Measurements from ENCODE around the gene ALDH1L1. TPM values are rescaled to one million over a fixed set of nuclear protein-coding genes. Genes with fewer than 3 reads are reported as not detected.

ALDH1L1 gene
- total RNA-seq, 2 experiments from 2014 or later: not detected

GRCh38 chr3:126133606-126134005 lies 46.8 kb downstream of the ALDH1L1 start:
- H3K27ac Mint-ChIP-seq: no peak overlapping the region
- Histone ChIP-seq H3K4me3 (ENCODE audit: low read length) (no peak overlapping the region), H3K27ac (ENCODE audit: low read depth in 1 of 2, low read length in 2 of 2) (no peak overlapping the region), H3K4me1 (ENCODE audit: insufficient read depth, low read length) (peaks cover 4% of the 10 kb centered on the region), H3K27me3 (ENCODE audit: control insufficient read depth in 1 of 2, insufficient read depth in 2 of 2, low read length in 2 of 2) (peaks cover 0 to 8% of the 10 kb centered on the region in 2 experiments), H3K36me3 (ENCODE audit: insufficient read depth, low read length) (no peaks in the 10 kb centered on the region), H3K9me3 (ENCODE audit: control insufficient read depth in 1 of 2, insufficient read depth in 1 of 2, low read length in 2 of 2) (peaks cover 0 to 5% of the 10 kb centered on the region in 2 experiments)
- POLR2A ChIA-PET: interaction anchor here (1.0 kb wide), 1 partner anchor 33 kb away, joined by 5 read pairs; no protein-coding TSS in a partner anchor
- peaks cover 29% of the 10 kb centered on the region for H3K27me3 Mint-ChIP-seq
- H3K4me1 Mint-ChIP-seq (ENCODE audit: low read depth): no peaks in the 10 kb centered on the region
- TF ChIP-seq CTCF (IDR thresholded peaks at IDR 0.05): no peak
- intact Hi-C loops (cut with DNase I, micrococcal nuclease): loop anchor here (1.0 to 10.0 kb wide), 3 partner anchors 251 to 1411 kb away; no protein-coding TSS in a partner anchor
- CTCF ChIA-PET: no interaction called here
- no peak overlapping the region for H3K4me3 Mint-ChIP-seq
- H3K36me3 Mint-ChIP-seq (ENCODE audit: low read depth): no peaks in the 10 kb centered on the region
- DNase-seq: peak in 1 of 14 experiments; percentile 28
- H3K9me3 Mint-ChIP-seq: no peaks in the 10 kb centered on the region
- no peak for ATAC-seq (ENCODE audit: poor library complexity)

GRCh38 chr3:126132751-126133511 lies 47.5 kb downstream of the ALDH1L1 start:
- H3K27ac Mint-ChIP-seq: no peak overlapping the region
- intact Hi-C loops (cut with DNase I, micrococcal nuclease): loop anchor here (10.0 kb wide), 2 partner anchors 252 to 1412 kb away; no protein-coding TSS in a partner anchor

More at GRCh38 chr3:126132751-126133511, 47.5 kb downstream of the ALDH1L1 start:
- no peak for ATAC-seq (ENCODE audit: poor library complexity)
- Histone ChIP-seq H3K4me3 (ENCODE audit: low read length) (no peak overlapping the region), H3K4me1 (ENCODE audit: insufficient read depth, low read length) (peaks cover 4% of the 10 kb centered on the region), H3K27ac (ENCODE audit: low read depth in 1 of 2, low read length in 2 of 2) (no peak overlapping the region), H3K9me3 (ENCODE audit: control insufficient read depth in 1 of 2, insufficient read depth in 1 of 2, low read length in 2 of 2) (peaks cover 0 to 5% of the 10 kb centered on the region in 2 experiments), H3K36me3 (ENCODE audit: insufficient read depth, low read length) (no peaks in the 10 kb centered on the region), H3K27me3 (ENCODE audit: control insufficient read depth in 1 of 2, insufficient read depth in 2 of 2, low read length in 2 of 2) (peaks cover 0 to 8% of the 10 kb centered on the region in 2 experiments)
- peak in 1 of 14 experiments; percentile 14 for DNase-seq
- Mint-ChIP-seq H3K4me3 (no peak overlapping the region), H3K27me3 (peaks cover 22% of the 10 kb centered on the region), H3K36me3 (ENCODE audit: low read depth) (no peaks in the 10 kb centered on the region), H3K9me3 (no peaks in the 10 kb centered on the region), H3K4me1 (ENCODE audit: low read depth) (no peaks in the 10 kb centered on the region)
- POLR2A ChIA-PET: interaction anchor here (1.0 kb wide), 1 partner anchor 34 kb away, joined by 5 read pairs; no protein-coding TSS in a partner anchor
- CTCF ChIA-PET: no interaction called here
- TF ChIP-seq CTCF (IDR thresholded peaks at IDR 0.05): no peak

Data from CD4-positive, alpha-beta T cell (primary cell).